ENCODE results near the gene OSCAR. TPM values are rescaled to one million over a fixed set of nuclear protein-coding genes. Genes with fewer than 3 reads are reported as not detected.

OSCAR gene
- polyA plus RNA-seq, 1 experiment = 0.29 TPM

DNA sequence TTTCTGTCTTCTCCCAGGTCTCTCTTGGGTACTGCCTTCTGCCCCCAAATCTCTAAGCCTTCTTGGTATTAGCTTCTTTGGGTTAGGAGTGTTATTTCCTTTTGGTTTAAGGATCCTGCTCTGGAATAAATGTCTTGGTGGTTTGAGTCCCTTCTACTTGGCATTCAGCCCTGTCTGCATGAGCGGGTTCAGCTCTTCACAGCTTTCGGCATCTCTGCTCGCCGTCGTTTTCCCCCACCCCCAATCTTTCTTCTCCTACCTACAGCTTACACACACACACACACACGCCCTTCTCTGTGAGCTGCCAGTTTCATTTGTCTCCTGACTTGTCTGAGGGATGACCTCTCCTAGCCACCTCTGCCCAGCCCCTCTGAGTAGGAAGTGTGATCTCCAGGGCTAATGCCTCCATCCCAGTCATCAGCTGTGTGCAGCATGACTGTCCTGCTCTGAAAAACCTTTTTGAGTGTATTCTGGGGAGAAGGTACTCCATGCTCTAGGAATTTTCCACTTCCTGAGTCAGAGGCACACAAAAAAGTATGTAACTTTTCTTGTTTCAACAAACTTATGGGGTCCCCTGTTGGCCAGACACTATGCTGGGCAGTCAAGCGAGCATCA is 41.7 kb upstream of the OSCAR start:
- Histone ChIP-seq H3K27me3 (ENCODE audit: control insufficient read depth, insufficient read depth, low read length) (no peaks in the 10 kb centered on the region), H3K27ac (ENCODE audit: low read depth, low read length) (no peak overlapping the region), H3K9me3 (ENCODE audit: control insufficient read depth, insufficient read depth, low read length) (no peaks in the 10 kb centered on the region; the same call in 1 of the 2 replicates), H3K4me3 (ENCODE audit: low read depth, low read length) (no peak overlapping the region)
- TF ChIP-seq, protein P1, sequence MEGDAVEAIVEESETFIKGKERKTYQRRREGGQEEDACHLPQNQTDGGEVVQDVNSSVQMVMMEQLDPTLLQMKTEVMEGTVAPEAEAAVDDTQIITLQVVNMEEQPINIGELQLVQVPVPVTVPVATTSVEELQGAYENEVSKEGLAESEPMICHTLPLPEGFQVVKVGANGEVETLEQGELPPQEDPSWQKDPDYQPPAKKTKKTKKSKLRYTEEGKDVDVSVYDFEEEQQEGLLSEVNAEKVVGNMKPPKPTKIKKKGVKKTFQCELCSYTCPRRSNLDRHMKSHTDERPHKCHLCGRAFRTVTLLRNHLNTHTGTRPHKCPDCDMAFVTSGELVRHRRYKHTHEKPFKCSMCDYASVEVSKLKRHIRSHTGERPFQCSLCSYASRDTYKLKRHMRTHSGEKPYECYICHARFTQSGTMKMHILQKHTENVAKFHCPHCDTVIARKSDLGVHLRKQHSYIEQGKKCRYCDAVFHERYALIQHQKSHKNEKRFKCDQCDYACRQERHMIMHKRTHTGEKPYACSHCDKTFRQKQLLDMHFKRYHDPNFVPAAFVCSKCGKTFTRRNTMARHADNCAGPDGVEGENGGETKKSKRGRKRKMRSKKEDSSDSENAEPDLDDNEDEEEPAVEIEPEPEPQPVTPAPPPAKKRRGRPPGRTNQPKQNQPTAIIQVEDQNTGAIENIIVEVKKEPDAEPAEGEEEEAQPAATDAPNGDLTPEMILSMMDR (IDR thresholded peaks at IDR 0.05; ENCODE audit: low read depth, low read length) = no peak
- ChIA-PET CTCF (no interaction called here), POLR2A (interaction anchor here (0.5 kb wide), 1 partner anchor 1199 kb away, joined by 5 read pairs; no protein-coding TSS in a partner anchor)
- DNase-seq (ENCODE audit: low read depth, low spot score) = no peak

- H3K9me3 ChIP-seq (ENCODE audit: control insufficient read depth, insufficient read depth, low read length) = no peaks in the 10 kb centered on the region; the same call in 1 of the 2 replicates
- no peaks in the 10 kb centered on the region for H3K27me3 ChIP-seq (ENCODE audit: control insufficient read depth, insufficient read depth, low read length)
- DNase-seq (ENCODE audit: low read depth, low spot score) = no peak
- no peak overlapping the region for H3K27ac ChIP-seq (ENCODE audit: low read depth, low read length)
- POLR2A ChIA-PET = no interaction called here
- TF ChIP-seq, protein P1 (IDR thresholded peaks at IDR 0.05; ENCODE audit: low read depth, low read length) = no peak
- CTCF ChIA-PET = no interaction called here
- no peak overlapping the region for H3K4me3 ChIP-seq (ENCODE audit: low read depth, low read length)
Measured at GRCh38 chr19:54141356-54141755, 40.8 kb upstream of the OSCAR start.

GRCh38 chr19:54138489-54139256 is 38.1 kb upstream of the OSCAR start:
- DNase-seq (ENCODE audit: low read depth, low spot score) = no peak
- H3K9me3 ChIP-seq (ENCODE audit: control insufficient read depth, insufficient read depth, low read length) = peaks cover 2% of the 10 kb centered on the region
- POLR2A ChIA-PET = interaction anchor here (0.7 to 3.9 kb wide), 2 partner anchors 22 to 52 kb away, joined by 3 to 23 read pairs; partner anchors contain the start of genes MBOAT7 and TSEN34
- TF ChIP-seq, protein P1 (IDR thresholded peaks at IDR 0.05; ENCODE audit: low read depth, low read length) = no peak
- peak overlapping the region; percentile 73 for H3K4me3 ChIP-seq (ENCODE audit: low read depth, low read length)
- H3K27ac ChIP-seq (ENCODE audit: low read depth, low read length) = no peak overlapping the region
- CTCF ChIA-PET = no interaction called here
- H3K27me3 ChIP-seq (ENCODE audit: control insufficient read depth, insufficient read depth, low read length) = peaks cover under 1% of the 10 kb centered on the region

DNA sequence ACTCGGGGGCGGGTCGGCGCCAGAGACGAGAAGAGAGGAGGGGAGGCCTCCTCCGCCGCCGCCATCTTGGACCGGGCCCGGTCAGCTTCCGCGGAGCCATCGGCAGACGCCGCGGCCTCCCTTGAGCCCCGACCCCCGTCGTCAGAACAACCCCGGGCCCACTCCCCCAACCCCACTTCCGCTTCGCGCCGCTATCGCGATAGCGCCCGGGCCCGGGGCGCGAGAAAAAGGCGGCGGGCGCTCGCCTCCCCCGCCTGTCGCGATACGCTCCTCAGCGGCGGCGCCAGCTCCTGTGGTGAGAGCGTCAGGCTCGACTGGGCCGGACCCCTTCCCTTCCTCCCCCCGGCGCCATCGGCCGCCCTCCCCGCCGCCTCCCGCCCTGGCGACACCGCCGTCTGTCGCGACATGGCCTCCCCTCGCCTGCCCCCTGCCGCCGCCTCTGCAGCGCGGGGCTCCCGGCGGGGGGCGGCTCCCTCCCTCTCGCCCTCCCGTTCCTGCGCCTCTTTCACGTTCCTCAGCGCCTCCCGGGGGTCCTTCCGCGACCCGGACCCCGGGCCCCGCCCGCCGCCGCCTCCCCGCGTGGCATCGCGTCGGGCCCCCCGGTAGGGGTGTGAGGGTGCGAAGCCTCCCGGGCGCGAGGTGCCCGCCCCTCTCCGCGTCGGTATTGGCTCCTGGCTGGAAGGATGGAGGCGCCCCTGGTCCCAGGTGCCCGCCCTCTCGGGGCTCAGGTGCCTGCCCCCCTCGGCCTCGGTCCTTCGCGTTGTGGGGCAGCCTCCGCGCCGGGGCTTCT is 37.3 kb upstream of the OSCAR start, which contains the start of gene CNOT3:
Gene CNOT3, plus strand, starts transcription at position 64 of the 790 bp plus-strand sequence. CDS start 5,217 bp downstream, outside the sequence.
- peaks cover 4% of the 10 kb centered on the region for H3K9me3 ChIP-seq (ENCODE audit: control insufficient read depth, insufficient read depth, low read length)
- TF ChIP-seq, protein P1 (IDR thresholded peaks at IDR 0.05; ENCODE audit: low read depth, low read length) = 0 out of 2 replicates have a peak, but pooled peaks have one; percentile 12
- H3K27me3 ChIP-seq (ENCODE audit: control insufficient read depth, insufficient read depth, low read length) = peaks cover 3% of the 10 kb centered on the region
- ChIA-PET CTCF (interaction anchor here (0.5 to 1.4 kb wide), 4 partner anchors 21 to 1515 kb away, joined by 3 to 6 read pairs (median 5); partner anchors contain the start of gene LENG1), POLR2A (interaction anchor here (0.6 to 3.9 kb wide), 17 partner anchors 10 to 311 kb away, joined by 3 to 23 read pairs (median 5); partner anchors contain the start of genes LENG1, LENG8, MBOAT7 and MYADM)
- no peak for DNase-seq (ENCODE audit: low read depth, low spot score)
- peak within 1 kb of the TSS; percentile 65 for H3K27ac ChIP-seq (ENCODE audit: low read depth, low read length)
- peak within 1 kb of the TSS; percentile 77 for H3K4me3 ChIP-seq (ENCODE audit: low read depth, low read length)

Measured in AG04450 (cell line).